ENCODE results near the gene MYNN.

DNA sequence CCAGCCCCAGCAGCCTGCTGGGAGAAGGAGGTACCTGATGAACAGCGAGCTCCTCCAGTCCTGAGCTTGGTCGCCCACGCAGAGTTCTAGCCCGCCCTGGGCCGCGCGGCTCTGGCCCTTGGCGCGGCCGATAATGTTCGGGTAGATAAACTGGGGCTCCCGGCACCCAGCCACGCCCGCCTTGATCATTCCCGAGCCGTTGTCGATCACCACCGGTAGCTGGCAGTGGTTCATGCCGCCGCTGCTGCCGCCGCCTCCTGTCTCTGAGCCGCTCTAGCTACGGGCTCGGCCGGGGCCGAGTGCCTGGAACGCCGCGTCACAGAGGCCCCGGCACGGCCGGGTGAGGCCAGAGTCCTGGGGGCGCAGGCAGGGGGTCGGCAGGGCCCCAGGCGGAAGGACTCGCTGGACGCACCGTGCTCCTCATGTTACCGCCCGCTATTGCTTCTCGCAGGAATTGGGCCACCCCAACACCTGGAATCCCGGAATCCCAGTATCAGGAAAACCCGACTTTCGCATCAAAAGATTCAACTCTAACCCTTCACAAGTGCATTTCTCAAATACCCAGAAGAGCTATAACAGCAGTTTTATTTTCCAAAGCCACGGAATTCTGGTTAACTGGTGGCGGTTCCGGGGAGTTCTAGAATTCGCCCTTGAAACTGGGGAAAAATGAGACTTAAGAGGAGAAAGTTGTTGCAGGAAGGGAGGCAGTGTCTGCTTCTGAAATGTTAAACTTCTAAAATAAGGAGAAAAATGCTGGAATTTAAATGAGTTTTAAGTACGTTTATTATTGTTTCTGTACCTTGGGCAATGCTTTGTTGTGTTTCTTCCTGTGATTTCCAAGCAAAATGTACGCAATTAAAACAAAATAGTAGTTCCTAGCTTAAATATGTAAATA, 3.7 kb upstream of the MYNN start, which contains the start of gene ACTRT3:
- no peak for TF ChIP-seq ZNF211 (tag by site-specific recombination; IDR thresholded peaks at IDR 0.05; ENCODE audit: low read depth)
- TF ChIP-seq, protein P1, sequence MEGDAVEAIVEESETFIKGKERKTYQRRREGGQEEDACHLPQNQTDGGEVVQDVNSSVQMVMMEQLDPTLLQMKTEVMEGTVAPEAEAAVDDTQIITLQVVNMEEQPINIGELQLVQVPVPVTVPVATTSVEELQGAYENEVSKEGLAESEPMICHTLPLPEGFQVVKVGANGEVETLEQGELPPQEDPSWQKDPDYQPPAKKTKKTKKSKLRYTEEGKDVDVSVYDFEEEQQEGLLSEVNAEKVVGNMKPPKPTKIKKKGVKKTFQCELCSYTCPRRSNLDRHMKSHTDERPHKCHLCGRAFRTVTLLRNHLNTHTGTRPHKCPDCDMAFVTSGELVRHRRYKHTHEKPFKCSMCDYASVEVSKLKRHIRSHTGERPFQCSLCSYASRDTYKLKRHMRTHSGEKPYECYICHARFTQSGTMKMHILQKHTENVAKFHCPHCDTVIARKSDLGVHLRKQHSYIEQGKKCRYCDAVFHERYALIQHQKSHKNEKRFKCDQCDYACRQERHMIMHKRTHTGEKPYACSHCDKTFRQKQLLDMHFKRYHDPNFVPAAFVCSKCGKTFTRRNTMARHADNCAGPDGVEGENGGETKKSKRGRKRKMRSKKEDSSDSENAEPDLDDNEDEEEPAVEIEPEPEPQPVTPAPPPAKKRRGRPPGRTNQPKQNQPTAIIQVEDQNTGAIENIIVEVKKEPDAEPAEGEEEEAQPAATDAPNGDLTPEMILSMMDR (tag by site-specific recombination; IDR thresholded peaks at IDR 0.05), result peak; percentile 42
- no peak for TF ChIP-seq ZNF529 (tag by site-specific recombination; IDR thresholded peaks at IDR 0.05; ENCODE audit: insufficient replicate concordance)
- no peak for TF ChIP-seq ZNF121 (tag by site-specific recombination; IDR thresholded peaks at IDR 0.05)
